Loucy (cell line): ENCODE measurements around the gene FAIM2.

Source experiments
- H2AFZ ChIP-seq: fragments of 200-600 bp; sonication (generic); 2 replicates; pipeline ENCODE4 v1.6.0; 2016; ENCODE audit warnings: antibody characterized with exemption, mild to moderate bottlenecking, low read length, moderate library complexity
- H3F3A ChIP-seq: fragments of 200-600 bp; 2 replicates; pipeline ENCODE4 v1.6.0; 2016; ENCODE audit warnings: antibody characterized with exemption, low read depth, mild to moderate bottlenecking
- H3K27me3 ChIP-seq: fragments of 200-600 bp; sonication (generic); 2 replicates; pipeline ENCODE4 v1.6.1; 2014; ENCODE audit warnings: low read length, mild to moderate bottlenecking; ENCODE audit not compliant: insufficient read depth, poor library complexity, severe bottlenecking
- H3K36me3 ChIP-seq: fragments of 200-600 bp; sonication (generic); 2 replicates; pipeline ENCODE4 v1.6.1; 2016; ENCODE audit warnings: low read length; ENCODE audit not compliant: insufficient read depth
- H3K4me1 ChIP-seq: fragments of 200-600 bp; sonication (generic); 2 replicates; pipeline ENCODE4 v1.5.1; 2014; ENCODE audit warnings: low read length, mild to moderate bottlenecking; ENCODE audit not compliant: insufficient read depth, poor library complexity, severe bottlenecking
- H3K4me2 ChIP-seq: fragments of 200-600 bp; sonication (generic); 2 replicates; pipeline ENCODE4 v1.6.0; 2014; ENCODE audit warnings: antibody characterized with exemption, low read length, low read depth, mild to moderate bottlenecking; ENCODE audit not compliant: poor library complexity, severe bottlenecking
- H3K4me3 ChIP-seq: fragments of 200-600 bp; sonication (generic); 2 replicates; pipeline ENCODE4 v1.5.1; 2014; ENCODE audit warnings: low read length, mild to moderate bottlenecking, mixed read lengths; ENCODE audit not compliant: poor library complexity, severe bottlenecking
- H3K79me2 ChIP-seq: fragments of 200-600 bp; sonication (generic); 2 replicates; pipeline ENCODE4 v1.6.1; 2014; ENCODE audit warnings: low read length; ENCODE audit not compliant: insufficient read depth
- H3K9ac ChIP-seq: fragments of 200-600 bp; sonication (generic); 2 replicates; pipeline ENCODE4 v1.6.0; 2014; ENCODE audit warnings: mild to moderate bottlenecking, low read depth, low read length, moderate library complexity; ENCODE audit not compliant: poor library complexity, severe bottlenecking
- H3K9me2 ChIP-seq: fragments of 200-600 bp; sonication (generic); replicated peaks from 2 replicates; pipeline ENCODE4 v1.6.1; 2016; ENCODE audit warnings: low read depth, low read length, mixed read lengths
- H3K9me3 ChIP-seq: fragments of 200-600 bp; sonication (generic); 2 replicates; pipeline ENCODE4 v1.6.1; 2014; ENCODE audit warnings: mild to moderate bottlenecking, antibody characterized with exemption, low read length, low read depth; ENCODE audit not compliant: insufficient read depth
- H4K20me1 ChIP-seq: fragments of 200-600 bp; sonication (generic); 2 replicates; pipeline ENCODE4 v1.6.0; 2014; ENCODE audit warnings: antibody characterized with exemption, low read length, mild to moderate bottlenecking; ENCODE audit not compliant: insufficient read depth, poor library complexity, severe bottlenecking
- EZH2phosphoT487 ChIP-seq: fragments of 200-600 bp; IDR thresholded peaks from 2 replicates; pipeline ENCODE4 v1.6.1; 2018; ENCODE audit warnings: antibody characterized with exemption, mild to moderate bottlenecking, moderate library complexity, borderline replicate concordance
- TF ChIP-seq, protein P1 (sequence below): fragments of 200-600 bp; sonication (generic); conservative IDR thresholded peaks from 2 replicates; pipeline ENCODE4 v1.5.1; 2014; ENCODE audit warnings: mild to moderate bottlenecking, antibody characterized with exemption, low read length

Gene FAIM2

GRCh38 chr12:49892084-49892731, 11.5 kb downstream of the FAIM2 start:
- no peak overlapping the region for H3K4me2 ChIP-seq
- no peaks in the 10 kb centered on the region for H3K9me3 ChIP-seq
- H3F3A ChIP-seq, result no peaks in the 10 kb centered on the region
- H3K9me2 ChIP-seq, result no peaks in the 10 kb centered on the region
- H3K27me3 ChIP-seq, result no peaks in the 10 kb centered on the region
- H3K36me3 ChIP-seq, result no peaks in the 10 kb centered on the region
- TF ChIP-seq EZH2phosphoT487, result no peak
- peaks cover 10% of the 10 kb centered on the region for H3K4me1 ChIP-seq
- no peaks in the 10 kb centered on the region for H4K20me1 ChIP-seq
- no peak overlapping the region for H3K4me3 ChIP-seq
- no peak overlapping the region for H2AFZ ChIP-seq
- H3K9ac ChIP-seq, result no peak overlapping the region
- H3K79me2 ChIP-seq, result no peaks in the 10 kb centered on the region

GRCh38 chr12:49891476-49891875, 12.2 kb downstream of the FAIM2 start:
- no peaks in the 10 kb centered on the region for H3K36me3 ChIP-seq
- no peak overlapping the region for H3K4me3 ChIP-seq
- TF ChIP-seq, protein P1, sequence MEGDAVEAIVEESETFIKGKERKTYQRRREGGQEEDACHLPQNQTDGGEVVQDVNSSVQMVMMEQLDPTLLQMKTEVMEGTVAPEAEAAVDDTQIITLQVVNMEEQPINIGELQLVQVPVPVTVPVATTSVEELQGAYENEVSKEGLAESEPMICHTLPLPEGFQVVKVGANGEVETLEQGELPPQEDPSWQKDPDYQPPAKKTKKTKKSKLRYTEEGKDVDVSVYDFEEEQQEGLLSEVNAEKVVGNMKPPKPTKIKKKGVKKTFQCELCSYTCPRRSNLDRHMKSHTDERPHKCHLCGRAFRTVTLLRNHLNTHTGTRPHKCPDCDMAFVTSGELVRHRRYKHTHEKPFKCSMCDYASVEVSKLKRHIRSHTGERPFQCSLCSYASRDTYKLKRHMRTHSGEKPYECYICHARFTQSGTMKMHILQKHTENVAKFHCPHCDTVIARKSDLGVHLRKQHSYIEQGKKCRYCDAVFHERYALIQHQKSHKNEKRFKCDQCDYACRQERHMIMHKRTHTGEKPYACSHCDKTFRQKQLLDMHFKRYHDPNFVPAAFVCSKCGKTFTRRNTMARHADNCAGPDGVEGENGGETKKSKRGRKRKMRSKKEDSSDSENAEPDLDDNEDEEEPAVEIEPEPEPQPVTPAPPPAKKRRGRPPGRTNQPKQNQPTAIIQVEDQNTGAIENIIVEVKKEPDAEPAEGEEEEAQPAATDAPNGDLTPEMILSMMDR, result no peak
- TF ChIP-seq EZH2phosphoT487, result no peak
- no peaks in the 10 kb centered on the region for H3K9me2 ChIP-seq
- H3F3A ChIP-seq, result no peaks in the 10 kb centered on the region
- peaks cover 10% of the 10 kb centered on the region for H3K4me1 ChIP-seq
- no peaks in the 10 kb centered on the region for H3K27me3 ChIP-seq
- H4K20me1 ChIP-seq, result no peaks in the 10 kb centered on the region
- no peak overlapping the region for H2AFZ ChIP-seq
- no peak overlapping the region for H3K4me2 ChIP-seq
- no peaks in the 10 kb centered on the region for H3K79me2 ChIP-seq
- no peak overlapping the region for H3K9ac ChIP-seq
- no peaks in the 10 kb centered on the region for H3K9me3 ChIP-seq

GRCh38 chr12:49891012-49891411, 12.7 kb downstream of the FAIM2 start:
- H3K9ac ChIP-seq, result no peak overlapping the region

More at GRCh38 chr12:49891012-49891411, 12.7 kb downstream of the FAIM2 start:
- Histone ChIP-seq H3K9me3 (no peaks in the 10 kb centered on the region), H2AFZ (no peak overlapping the region), H3K36me3 (no peaks in the 10 kb centered on the region), H3F3A (no peaks in the 10 kb centered on the region), H3K4me3 (no peak overlapping the region), H3K4me2 (no peak overlapping the region), H4K20me1 (no peaks in the 10 kb centered on the region), H3K9me2 (no peaks in the 10 kb centered on the region), H3K27me3 (no peaks in the 10 kb centered on the region), H3K4me1 (peaks cover 10% of the 10 kb centered on the region), H3K79me2 (no peaks in the 10 kb centered on the region)
- no peak for TF ChIP-seq EZH2phosphoT487
- TF ChIP-seq, protein P1, result no peak
